ENCODE measurements around the gene CD109. TPM values are rescaled to one million over a fixed set of nuclear protein-coding genes. Genes with fewer than 3 reads are reported as not detected.

CD109 gene
- total and polyA plus RNA-seq, 10 of the 15 experiments (the other 5 are each of a cell fraction or from before 2014, with no cell fraction given): 0.27 to 4.4 (median 2.1) TPM

DNA sequence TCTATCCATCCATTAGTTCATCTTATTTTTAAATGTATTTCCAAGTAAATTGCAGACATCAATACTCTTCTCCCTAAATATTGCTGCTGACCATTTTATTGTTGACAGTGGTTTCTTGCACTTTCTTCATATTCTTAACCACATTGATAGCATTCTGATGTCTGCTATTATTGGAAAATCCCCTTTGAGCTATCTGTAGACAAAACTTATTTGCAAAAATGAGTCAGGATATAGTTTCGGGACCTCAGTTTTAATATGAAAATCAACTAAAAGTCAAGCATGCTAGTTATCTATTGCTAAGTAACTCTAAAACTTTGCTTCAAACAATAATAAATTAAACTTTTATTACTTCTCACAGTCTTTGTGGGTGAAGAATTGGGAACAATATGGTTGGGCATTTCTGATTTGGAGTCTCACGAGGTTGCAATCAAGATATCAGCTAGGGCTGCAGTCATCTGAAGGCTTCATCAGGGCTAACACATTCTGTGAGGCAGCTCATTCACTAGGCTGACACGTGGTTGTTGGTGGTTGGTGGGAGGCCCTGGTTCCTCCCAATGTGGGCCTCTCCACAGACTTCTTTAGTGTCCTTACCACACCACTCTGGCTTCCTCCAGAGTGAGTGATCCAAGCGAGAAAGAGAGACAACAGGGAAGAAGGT, 32.7 kb downstream of the CD109 start (continued):
- TF ChIP-seq, protein P1, sequence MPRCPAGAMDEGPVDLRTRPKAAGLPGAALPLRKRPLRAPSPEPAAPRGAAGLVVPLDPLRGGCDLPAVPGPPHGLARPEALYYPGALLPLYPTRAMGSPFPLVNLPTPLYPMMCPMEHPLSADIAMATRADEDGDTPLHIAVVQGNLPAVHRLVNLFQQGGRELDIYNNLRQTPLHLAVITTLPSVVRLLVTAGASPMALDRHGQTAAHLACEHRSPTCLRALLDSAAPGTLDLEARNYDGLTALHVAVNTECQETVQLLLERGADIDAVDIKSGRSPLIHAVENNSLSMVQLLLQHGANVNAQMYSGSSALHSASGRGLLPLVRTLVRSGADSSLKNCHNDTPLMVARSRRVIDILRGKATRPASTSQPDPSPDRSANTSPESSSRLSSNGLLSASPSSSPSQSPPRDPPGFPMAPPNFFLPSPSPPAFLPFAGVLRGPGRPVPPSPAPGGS (IDR thresholded peaks at IDR 0.05; ENCODE audit: borderline replicate concordance, insufficient read depth, low read depth, low read length, poor library complexity, severe bottlenecking): peak; percentile 51
- TF ChIP-seq CREM (IDR thresholded peaks at IDR 0.05; ENCODE audit: low read depth) (no peak), BRCA1 (IDR thresholded peaks at IDR 0.05; ENCODE audit: low read depth, low read length) (no peak), NFIC (IDR thresholded peaks at IDR 0.05; ENCODE audit: low read depth, low read length) (peak; percentile 87), PML (IDR thresholded peaks at IDR 0.05; ENCODE audit: low read length) (peak; percentile 63; the same call in 1 of the 2 replicates), TCF7 (IDR thresholded peaks at IDR 0.05; ENCODE audit: borderline replicate concordance) (no peak), RAD51 (IDR thresholded peaks at IDR 0.05) (no peak), ZZZ3 (IDR thresholded peaks at IDR 0.05; ENCODE audit: control insufficient read depth, insufficient read length, low read depth) (no peak), TCF12 (IDR thresholded peaks at IDR 0.05; ENCODE audit: low read depth, low read length) (no peak), EZH2 (IDR thresholded peaks at IDR 0.05; ENCODE audit: borderline replicate concordance, control insufficient read depth, low read depth, low read length) (no peak), ESRRA (IDR thresholded peaks at IDR 0.05; ENCODE audit: low read length) (no peak), ZNF274 (IDR thresholded peaks at IDR 0.05; ENCODE audit: insufficient read depth, insufficient read length) (no peak), TCF3 (IDR thresholded peaks at IDR 0.05; ENCODE audit: borderline replicate concordance, insufficient read depth, low read depth, low read length) (no peak), CBFB (IDR thresholded peaks at IDR 0.05; ENCODE audit: low read depth) (peak; percentile 59; the same call in 1 of the 2 replicates), YBX1 (IDR thresholded peaks at IDR 0.05) (no peak), ETV6 (conservative IDR thresholded peaks at IDR 0.05 in 1 of 2, IDR thresholded peaks at IDR 0.05 in 1 of 2; ENCODE audit: borderline replicate concordance in 1 of 2, low read depth in 1 of 2) (no peak), SP1 (IDR thresholded peaks at IDR 0.05; ENCODE audit: low read depth, low read length) (no peak)
- TF ChIP-seq, protein P2, sequence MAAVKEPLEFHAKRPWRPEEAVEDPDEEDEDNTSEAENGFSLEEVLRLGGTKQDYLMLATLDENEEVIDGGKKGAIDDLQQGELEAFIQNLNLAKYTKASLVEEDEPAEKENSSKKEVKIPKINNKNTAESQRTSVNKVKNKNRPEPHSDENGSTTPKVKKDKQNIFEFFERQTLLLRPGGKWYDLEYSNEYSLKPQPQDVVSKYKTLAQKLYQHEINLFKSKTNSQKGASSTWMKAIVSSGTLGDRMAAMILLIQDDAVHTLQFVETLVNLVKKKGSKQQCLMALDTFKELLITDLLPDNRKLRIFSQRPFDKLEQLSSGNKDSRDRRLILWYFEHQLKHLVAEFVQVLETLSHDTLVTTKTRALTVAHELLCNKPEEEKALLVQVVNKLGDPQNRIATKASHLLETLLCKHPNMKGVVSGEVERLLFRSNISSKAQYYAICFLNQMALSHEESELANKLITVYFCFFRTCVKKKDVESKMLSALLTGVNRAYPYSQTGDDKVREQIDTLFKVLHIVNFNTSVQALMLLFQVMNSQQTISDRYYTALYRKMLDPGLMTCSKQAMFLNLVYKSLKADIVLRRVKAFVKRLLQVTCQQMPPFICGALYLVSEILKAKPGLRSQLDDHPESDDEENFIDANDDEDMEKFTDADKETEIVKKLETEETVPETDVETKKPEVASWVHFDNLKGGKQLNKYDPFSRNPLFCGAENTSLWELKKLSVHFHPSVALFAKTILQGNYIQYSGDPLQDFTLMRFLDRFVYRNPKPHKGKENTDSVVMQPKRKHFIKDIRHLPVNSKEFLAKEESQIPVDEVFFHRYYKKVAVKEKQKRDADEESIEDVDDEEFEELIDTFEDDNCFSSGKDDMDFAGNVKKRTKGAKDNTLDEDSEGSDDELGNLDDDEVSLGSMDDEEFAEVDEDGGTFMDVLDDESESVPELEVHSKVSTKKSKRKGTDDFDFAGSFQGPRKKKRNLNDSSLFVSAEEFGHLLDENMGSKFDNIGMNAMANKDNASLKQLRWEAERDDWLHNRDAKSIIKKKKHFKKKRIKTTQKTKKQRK (IDR thresholded peaks at IDR 0.05; ENCODE audit: low read depth, low read length): no peak
- TF ChIP-seq, protein P3, sequence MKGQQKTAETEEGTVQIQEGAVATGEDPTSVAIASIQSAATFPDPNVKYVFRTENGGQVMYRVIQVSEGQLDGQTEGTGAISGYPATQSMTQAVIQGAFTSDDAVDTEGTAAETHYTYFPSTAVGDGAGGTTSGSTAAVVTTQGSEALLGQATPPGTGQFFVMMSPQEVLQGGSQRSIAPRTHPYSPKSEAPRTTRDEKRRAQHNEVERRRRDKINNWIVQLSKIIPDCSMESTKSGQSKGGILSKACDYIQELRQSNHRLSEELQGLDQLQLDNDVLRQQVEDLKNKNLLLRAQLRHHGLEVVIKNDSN (IDR thresholded peaks at IDR 0.05; ENCODE audit: borderline replicate concordance, extremely low read length, insufficient read depth, low read depth, low read length): no peak
- TF ChIP-seq, protein P4, sequence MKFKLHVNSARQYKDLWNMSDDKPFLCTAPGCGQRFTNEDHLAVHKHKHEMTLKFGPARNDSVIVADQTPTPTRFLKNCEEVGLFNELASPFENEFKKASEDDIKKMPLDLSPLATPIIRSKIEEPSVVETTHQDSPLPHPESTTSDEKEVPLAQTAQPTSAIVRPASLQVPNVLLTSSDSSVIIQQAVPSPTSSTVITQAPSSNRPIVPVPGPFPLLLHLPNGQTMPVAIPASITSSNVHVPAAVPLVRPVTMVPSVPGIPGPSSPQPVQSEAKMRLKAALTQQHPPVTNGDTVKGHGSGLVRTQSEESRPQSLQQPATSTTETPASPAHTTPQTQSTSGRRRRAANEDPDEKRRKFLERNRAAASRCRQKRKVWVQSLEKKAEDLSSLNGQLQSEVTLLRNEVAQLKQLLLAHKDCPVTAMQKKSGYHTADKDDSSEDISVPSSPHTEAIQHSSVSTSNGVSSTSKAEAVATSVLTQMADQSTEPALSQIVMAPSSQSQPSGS (IDR thresholded peaks at IDR 0.05; ENCODE audit: low read length): peak; percentile 73
- TF ChIP-seq, protein P5, sequence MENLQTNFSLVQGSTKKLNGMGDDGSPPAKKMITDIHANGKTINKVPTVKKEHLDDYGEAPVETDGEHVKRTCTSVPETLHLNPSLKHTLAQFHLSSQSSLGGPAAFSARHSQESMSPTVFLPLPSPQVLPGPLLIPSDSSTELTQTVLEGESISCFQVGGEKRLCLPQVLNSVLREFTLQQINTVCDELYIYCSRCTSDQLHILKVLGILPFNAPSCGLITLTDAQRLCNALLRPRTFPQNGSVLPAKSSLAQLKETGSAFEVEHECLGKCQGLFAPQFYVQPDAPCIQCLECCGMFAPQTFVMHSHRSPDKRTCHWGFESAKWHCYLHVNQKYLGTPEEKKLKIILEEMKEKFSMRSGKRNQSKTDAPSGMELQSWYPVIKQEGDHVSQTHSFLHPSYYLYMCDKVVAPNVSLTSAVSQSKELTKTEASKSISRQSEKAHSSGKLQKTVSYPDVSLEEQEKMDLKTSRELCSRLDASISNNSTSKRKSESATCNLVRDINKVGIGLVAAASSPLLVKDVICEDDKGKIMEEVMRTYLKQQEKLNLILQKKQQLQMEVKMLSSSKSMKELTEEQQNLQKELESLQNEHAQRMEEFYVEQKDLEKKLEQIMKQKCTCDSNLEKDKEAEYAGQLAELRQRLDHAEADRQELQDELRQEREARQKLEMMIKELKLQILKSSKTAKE (IDR thresholded peaks at IDR 0.05; ENCODE audit: low read depth, poor library complexity, severe bottlenecking): peak; percentile 74
